C1 segment of cervical spinal cord (tissue), 14 donors: ENCODE data around the gene STAT3.
"Not testable (repeated sequence)": the region's sequence is repeated elsewhere in the genome, so short reads cannot be mapped to it uniquely, and the experiment has no call there.

Experiments used
- DNase-seq, 14 donors: peaks; one replicate each; lab custom pipeline; 2025; lab: John Stamatoyannopoulos, UW

The STAT3 gene

DNA sequence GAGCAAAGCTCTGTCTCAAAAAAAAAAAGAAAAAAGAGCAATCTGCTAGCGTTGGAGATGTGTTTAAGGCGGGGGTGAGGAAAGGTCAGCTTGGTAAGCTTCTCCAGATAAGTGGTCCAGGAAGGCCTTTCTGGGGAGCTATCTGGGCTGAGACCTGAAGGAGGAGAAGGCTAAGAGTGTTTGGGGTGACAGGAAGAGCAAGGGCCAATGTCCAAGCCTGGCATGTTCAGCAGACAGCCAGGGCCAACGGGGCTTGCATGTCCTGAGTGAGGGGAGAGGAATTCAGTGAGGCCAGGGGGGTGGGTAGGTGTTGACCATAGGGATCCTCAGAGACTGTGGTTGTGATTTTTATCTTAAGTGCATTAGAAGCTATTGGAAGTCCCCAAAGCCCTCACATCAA is 84.5 kb downstream of the STAT3 start:
- no peak for DNase-seq

DNA sequence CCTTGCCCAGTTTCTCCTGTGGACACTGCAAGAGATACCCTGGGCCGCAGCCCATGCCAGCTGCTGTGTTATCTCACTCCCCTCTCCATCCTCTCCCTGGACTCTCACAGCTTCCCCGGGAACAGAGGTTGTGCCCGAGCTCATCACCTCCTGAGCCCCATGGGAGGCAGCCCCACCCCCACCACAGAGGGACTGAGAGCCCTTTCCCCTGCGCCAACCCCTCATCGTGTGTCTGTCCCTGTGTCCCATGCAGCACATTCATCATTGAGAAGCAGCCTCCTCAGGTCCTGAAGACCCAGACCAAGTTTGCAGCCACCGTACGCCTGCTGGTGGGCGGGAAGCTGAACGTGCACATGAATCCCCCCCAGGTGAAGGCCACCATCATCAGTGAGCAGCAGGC is 87.2 kb downstream of the STAT3 start:
- no peak for DNase-seq

GRCh38 chr17:42299913-42300312 is 88.3 kb downstream of the STAT3 start:
- DNase-seq = not testable (repeated sequence)

DNA sequence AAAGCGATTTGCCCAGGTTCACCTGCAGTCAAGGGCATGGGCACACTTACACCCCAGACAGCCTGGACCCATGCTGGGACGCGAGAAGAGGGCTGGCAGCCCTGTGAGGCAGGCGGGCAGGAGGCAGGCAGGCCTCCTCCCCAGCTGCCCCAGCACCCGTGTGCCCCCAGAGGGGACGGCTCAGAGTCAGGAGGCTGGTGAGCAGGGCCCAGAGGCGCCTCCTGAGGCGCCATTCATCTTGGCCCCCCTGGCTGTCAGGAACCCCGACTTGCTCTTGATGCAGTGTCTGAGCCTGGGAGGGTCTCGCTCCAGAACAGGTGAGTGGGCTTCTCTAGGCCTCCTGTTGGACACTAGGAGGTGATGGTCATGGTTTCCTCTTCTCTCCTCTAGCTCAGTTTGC is 88.9 kb downstream of the STAT3 start:
- DNase-seq = not testable (repeated sequence)

GRCh38 chr17:42297775-42298174 is 90.5 kb downstream of the STAT3 start:
- not testable (repeated sequence) for DNase-seq

DNA sequence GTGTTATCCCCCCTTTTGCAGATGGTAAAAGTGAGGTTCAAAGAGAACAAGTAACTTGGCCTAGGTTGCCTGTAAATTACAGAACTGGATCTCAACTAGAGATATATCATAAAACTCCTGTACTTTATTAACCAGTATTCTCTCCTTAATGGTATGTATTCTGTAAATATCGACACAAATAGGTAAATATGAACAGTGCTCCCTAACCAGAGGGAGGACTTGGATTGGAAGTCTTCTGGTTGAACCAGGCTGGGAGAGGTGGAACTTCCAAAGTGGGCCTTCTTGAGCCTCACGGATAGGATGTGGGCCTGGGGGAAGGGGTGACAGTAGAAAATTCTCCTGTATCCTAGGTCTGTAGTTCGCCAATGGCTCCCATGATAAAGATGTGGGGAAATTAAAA is 92.2 kb downstream of the STAT3 start:
- DNase-seq = no peak

- DNase-seq = no peak
Measured at GRCh38 chr17:42294469-42295398, 93.5 kb downstream of the STAT3 start.

DNA sequence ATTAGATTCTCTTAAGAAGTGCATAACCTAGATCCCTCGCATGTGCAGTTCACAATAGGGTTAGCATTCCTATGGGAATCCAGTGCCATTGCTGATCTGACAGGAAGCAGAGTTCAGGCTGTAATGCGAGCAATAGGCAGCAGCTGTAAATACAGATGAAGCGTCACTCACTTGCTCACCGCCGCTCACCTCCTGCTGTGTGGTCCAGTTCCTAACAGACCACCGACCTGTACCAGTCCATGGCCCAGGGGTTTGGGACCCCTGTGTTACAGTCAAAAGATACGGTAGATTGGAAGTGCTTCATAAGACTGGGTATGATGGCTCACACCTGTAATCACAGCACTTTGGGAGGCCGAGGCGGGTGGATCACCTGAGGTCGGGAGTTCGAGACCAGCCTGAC is 97.1 kb downstream of the STAT3 start:
- no peak for DNase-seq

DNA sequence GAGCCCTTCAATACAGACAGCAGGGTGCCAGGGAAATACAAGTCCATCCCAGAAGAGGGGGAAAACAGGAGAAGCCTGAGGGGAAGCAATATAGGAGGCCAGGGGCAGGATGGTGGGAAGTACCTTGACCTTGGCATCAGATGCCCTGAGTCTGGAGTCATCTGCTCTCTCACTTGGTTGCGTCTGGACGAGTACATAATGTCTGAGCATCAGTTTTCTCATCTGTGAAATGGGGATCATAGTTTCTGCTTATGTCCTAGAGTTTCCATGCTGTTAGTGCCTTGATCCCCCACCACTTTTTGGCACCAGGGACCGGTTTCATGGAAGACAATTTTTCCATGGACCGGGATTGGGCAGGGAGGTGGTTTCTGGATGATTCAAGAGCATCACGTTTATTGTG is 97.7 kb downstream of the STAT3 start:
- DNase-seq = no peak

DNA sequence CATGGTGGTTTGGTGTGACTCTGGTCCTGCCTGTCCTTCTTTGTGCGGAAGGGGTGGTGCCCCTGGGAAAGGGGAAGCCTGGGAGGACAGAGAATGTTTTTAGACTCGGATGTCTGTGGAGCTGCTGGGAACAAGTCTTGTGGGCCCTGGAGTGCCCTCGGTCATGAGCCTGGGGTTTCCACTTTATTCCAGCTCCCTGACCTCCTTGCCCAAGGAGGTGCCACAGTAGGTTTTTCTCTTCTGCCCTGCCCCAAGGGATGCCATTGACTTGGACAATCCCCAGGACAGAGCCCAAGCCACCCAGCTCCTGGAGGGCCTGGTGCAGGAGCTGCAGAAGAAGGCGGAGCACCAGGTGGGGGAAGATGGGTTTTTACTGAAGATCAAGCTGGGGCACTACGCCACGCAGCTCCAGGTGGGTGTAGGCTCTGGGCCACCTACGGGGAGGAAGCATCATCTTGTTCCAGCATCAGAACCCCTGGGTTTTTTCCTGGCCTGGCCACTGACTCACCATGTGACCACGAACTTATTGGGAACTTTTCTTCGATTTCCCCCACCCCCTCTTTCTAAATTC is 98.5 kb downstream of the STAT3 start:
- no peak for DNase-seq

- DNase-seq = peak in 1 of 14 donors; percentile 21
Measured at GRCh38 chr17:42288803-42289610, 99.2 kb downstream of the STAT3 start.

GRCh38 chr17:42287977-42288802 is 100.1 kb downstream of the STAT3 start, which contains the start of gene STAT5A:
TSS of gene STAT5A (plus strand) at chr17:42288498. CDS start at chr17:42289412, 914 bp downstream.
- DNase-seq = peak in 12 of 14 donors; percentile 28 to 83 (median 62)

DNA sequence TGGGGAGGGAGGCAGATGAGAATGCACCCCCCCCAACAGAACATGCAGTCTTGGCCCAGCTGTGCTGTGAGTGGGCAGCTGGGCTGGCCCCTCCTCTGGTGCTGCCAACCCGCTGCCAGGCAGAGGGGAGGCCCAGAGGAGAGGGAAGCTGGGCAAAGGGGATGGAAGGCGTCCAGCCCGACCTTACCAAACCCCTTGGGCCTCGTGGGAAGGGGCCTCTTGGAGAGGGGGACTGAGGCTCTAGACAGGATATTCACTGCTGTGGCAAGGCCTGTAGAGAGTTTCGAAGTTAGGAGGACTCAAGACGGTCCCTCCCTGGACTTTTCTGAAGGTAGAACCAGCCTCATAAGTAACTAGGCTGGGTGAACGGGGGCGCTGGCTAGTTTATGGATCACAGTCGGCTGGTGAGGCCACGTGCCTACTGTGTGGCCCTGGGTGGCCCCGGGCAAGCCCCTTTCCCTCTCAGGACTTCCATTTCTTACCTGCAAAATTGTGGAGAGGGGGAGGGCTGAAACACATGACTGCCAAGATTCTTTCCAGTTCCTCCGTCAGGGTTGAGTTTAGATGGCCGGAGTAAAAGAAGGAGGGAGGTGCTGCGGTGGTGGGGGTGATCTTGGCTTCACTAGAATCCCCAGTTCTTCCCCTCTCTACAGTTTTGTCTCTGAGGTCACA is 100.8 kb downstream of the STAT3 start:
- peak in 11 of 14 donors; percentile 22 to 81 (median 55) for DNase-seq

DNA sequence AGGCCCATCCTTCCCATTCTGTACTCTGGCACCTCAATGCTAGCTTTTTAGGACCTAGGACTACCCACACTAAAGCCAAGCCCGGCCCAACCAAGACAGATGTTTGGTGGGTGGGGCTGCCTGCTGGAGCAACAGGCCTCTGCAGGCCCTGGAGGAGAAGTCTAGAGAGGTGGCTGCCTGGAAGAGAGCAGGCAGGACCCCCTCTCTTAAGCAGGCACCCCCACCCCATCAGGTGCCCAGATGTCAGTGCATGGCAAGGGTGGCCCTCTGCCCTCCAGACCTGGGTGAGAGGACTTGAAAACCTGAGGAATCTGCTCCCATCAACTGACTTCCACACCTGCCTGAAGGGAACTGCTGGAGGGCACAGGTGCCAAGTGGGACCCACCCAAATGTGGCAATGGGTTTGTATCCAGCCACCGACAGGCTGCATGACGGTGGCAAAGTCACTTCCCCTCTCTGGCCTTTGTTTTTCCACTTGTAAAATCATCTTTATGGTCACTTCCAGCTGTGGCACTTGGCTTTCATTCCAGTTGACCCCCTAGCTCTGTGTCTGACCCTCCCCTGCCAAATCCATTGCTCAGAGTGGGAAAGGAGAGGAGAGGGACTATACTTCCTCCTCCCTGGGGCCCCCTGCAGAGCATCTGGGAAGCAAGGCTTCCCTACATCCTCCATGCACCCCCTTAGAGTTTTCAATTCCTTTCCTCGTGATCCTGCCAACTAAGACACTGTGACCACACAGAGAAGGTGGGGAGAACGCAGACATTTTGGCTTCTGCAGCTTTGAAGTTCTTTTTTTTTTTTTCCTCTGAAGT is 101.6 kb downstream of the STAT3 start:
- DNase-seq = peak in 1 of 14 donors; percentile 41

DNA sequence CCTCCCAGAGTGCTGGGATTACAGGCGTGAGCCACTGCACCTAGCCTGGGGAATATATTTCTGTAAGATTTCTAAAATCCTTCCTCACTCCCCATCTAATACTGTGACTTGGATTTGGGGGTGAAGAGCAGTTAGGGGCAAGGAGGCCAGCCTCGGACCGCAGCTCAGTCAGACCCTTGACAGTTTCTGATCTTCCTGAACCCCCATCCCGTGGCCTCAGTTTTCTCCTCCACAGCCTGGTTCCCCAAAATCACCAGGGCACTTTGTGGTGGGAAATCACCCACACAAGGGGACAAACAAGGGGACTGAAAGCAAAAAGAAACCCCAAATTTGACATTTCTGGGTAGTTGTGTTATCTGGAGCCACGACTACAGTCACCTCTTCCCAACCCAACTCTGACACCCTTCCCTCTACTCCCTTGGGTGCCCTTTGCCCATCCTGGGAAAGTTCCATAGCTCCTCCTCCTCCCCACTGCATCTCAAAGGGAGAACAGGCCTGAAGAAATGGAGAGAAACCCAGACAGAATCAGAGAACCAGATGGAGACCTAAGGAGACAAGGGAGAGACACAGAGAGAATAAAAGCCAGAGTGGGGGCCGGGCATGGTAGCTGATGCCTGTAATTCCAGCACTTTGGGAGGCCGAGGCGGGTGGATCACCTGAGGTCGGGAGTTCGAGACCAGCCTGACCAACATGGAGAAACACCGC is 102.7 kb downstream of the STAT3 start:
- DNase-seq = no peak

DNA sequence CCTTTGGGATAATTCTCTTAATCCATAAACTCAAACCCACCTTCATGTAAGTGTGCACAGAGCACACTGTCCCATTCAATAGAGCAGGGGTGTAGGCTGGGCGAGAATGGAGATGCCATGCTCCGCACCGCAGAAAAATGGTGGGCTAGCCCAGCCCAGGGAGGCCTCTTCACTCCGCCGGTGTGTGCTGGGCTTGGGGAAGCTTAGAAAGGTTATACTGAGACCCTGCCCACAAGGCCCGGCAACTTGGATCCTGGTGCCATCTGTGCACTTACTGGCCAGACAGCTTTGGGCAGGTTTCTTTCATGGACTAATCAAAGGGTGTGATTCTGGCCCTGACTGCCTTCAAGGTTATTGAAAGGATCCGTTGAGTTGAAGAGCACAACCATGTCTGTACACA is 103.7 kb downstream of the STAT3 start:
- DNase-seq = no peak

DNA sequence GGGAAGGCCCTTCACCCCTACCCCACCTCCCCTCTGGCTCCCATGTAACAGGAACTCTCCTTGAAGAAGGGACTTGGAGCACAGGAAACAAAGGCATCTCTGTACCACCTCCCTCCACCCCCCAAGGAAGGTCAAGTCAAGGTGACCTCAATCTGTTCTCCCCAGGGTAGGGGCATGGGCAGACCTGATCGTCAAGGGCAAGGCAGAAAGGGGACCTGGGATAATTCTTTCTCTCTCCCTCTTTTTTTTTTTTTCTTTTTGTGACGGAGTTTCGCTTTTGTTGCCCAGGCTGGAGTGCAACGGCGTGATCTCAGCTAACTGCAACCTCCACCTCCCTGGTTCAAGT is 104.2 kb downstream of the STAT3 start:
- DNase-seq = no peak

- DNase-seq = no peak
Measured at GRCh38 chr17:42283241-42284023, 104.8 kb downstream of the STAT3 start.
